ENCODE measurements around the gene KPNA6.
"Not testable (repeated sequence)": the region's sequence is repeated elsewhere in the genome, so short reads cannot be mapped to it uniquely, and the experiment has no call there.

KPNA6 gene

GRCh38 chr1:32100807-32101708 lies 6.8 kb upstream of the KPNA6 start:
- DNase-seq = no peak

- no peak for DNase-seq
Measured at GRCh38 chr1:32104127-32104526, 3.7 kb upstream of the KPNA6 start.

- DNase-seq = no peak
Measured at GRCh38 chr1:32105338-32105737, 2.5 kb upstream of the KPNA6 start.

- no peak for DNase-seq
Measured at GRCh38 chr1:32106663-32107275, 1.1 kb upstream of the KPNA6 start.

- DNase-seq = no peak
Measured at GRCh38 chr1:32111040-32111623, 3.3 kb downstream of the KPNA6 start.

GRCh38 chr1:32111789-32112188 lies 3.9 kb downstream of the KPNA6 start:
- DNase-seq = no peak

- no peak for DNase-seq
Measured at GRCh38 chr1:32112806-32113375, 5.0 kb downstream of the KPNA6 start.

GRCh38 chr1:32113436-32113835 lies 5.6 kb downstream of the KPNA6 start:
- DNase-seq = not testable (repeated sequence)

GRCh38 chr1:32114420-32114819 lies 6.6 kb downstream of the KPNA6 start:
- DNase-seq = no peak

GRCh38 chr1:32115496-32115895 lies 7.6 kb downstream of the KPNA6 start:
- DNase-seq = no peak

GRCh38 chr1:32116531-32116930 lies 8.7 kb downstream of the KPNA6 start:
- DNase-seq = no peak

- no peak for DNase-seq
Measured at GRCh38 chr1:32122151-32122550, 14.3 kb downstream of the KPNA6 start.

- DNase-seq = not testable (repeated sequence)
Measured at GRCh38 chr1:32123361-32123760, 15.5 kb downstream of the KPNA6 start.

- no peak for DNase-seq
Measured at GRCh38 chr1:32125313-32125712, 17.5 kb downstream of the KPNA6 start.

- no peak for DNase-seq
Measured at GRCh38 chr1:32126770-32127169, 18.9 kb downstream of the KPNA6 start.

GRCh38 chr1:32127409-32128198 lies 19.7 kb downstream of the KPNA6 start:
- DNase-seq = no peak

GRCh38 chr1:32128479-32128878 lies 20.6 kb downstream of the KPNA6 start:
- no peak for DNase-seq

- no peak for DNase-seq
Measured at GRCh38 chr1:32128964-32129363, 21.1 kb downstream of the KPNA6 start.

GRCh38 chr1:32133950-32134280 lies 26.1 kb downstream of the KPNA6 start:
- DNase-seq = not testable (repeated sequence)

GRCh38 chr1:32137111-32137510 lies 29.3 kb downstream of the KPNA6 start:
- DNase-seq = no peak

- no peak for DNase-seq
Measured at GRCh38 chr1:32138965-32139364, 31.1 kb downstream of the KPNA6 start.

- peak; percentile 83 for DNase-seq
Measured at GRCh38 chr1:32142446-32143301, 34.8 kb downstream of the KPNA6 start.
